ENCODE measurements around the gene TRIM51G. TPM values are rescaled to one million over a fixed set of nuclear protein-coding genes. Genes with fewer than 3 reads are reported as not detected.
"Not testable (repeated sequence)": the region's sequence is repeated elsewhere in the genome, so short reads cannot be mapped to it uniquely, and the experiment has no call there.

Gene TRIM51G, protein sequence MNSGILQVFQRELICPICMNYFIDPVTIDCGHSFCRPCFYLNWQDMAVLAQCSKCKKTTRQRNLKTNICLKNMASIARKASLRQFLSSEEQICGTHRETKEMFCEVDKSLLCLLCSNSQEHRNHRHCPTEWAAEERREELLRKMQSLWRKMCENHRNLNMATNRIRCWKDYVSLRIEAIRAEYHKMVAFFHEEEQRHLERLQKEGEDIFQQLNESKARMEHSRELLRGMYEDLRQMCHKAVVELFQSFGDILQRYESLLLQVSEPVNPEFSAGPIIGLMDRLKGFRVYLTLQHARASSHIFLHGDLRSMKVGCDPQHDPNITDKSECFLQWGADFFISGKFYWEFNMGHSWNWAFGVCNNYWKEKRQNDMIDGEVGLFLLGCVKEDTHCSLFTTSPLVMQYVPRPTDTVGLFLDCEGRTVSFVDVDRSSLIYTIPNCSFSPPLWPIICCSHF
- total RNA-seq, result not detected
- polyA plus RNA-seq, result not detected
- long read RNA-seq, donor 1, result 0 reads
- long read RNA-seq, donor 2, result 0 reads
- long read RNA-seq, donor 3, result 0 reads
- long read RNA-seq, donor 4, result 0 reads
- long read RNA-seq, donor 5, result 0 reads
- long read RNA-seq, donor 6, result 0 reads
- long read RNA-seq, donor 7, result 0 reads
- long read RNA-seq, donor 8, result 0 reads
- long read RNA-seq, donor 9, result 0 reads
- long read RNA-seq, donor 10, result 0 reads

- H3K4me1 ChIP-seq (replicated peaks in 1 of 2); intact Hi-C loops (cut with DNase I); H3K27ac ChIP-seq; H3K9me3 ChIP-seq (replicated peaks in 1 of 3); H3K36me3 ChIP-seq (replicated peaks in 1 of 2); H3K27me3 ChIP-seq; H3K4me3 ChIP-seq; DNase-seq: not testable (repeated sequence)
Measured at GRCh38 chr11:48983785-48984184, at the start of gene TRIM51G. Gene TRIM51G (minus strand): TSS chr11:48983885. CDS start chr11:48981695, 2,190 bp downstream.

- H3K9me3 ChIP-seq (replicated peaks in 1 of 3); H3K4me3 ChIP-seq; DNase-seq; H3K27ac ChIP-seq; intact Hi-C loops (cut with DNase I); H3K27me3 ChIP-seq; H3K36me3 ChIP-seq (replicated peaks in 1 of 2); H3K4me1 ChIP-seq (replicated peaks in 1 of 2): not testable (repeated sequence)
- 21 to 26% (median 24%) methylated on average over 1 to 2 of the region's 2 CpGs for WGBS, 4 donors
Measured at GRCh38 chr11:49028523-49028922, 44.8 kb upstream of the TRIM51G start, which contains the start of gene TRIM49B. Gene TRIM49B (plus strand): TSS chr11:49028823. CDS start chr11:49031600, 2,777 bp downstream.

DNA sequence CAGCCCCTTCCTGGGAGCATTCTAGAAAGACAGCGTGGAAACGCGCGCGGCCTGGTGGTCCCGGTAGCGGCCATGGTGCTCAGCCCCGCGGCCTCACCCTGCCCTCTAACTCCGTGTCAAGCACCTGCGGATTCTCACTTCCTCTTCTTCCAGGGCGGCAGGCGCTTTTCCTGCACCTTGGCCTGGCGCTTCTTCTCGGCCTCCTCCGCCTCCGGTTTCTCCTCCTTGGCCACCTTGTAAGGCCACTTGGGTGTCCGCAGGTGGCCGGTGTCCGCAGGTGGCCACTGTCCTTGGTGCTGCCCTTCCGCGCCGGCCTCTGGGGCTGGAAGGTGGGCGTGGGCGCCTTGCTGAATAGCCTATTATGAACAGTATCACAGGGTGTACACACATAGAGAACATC, 15.1 kb downstream of the TRIM51G start:
- H3K4me1 ChIP-seq (replicated peaks in 1 of 2); DNase-seq; H3K9me3 ChIP-seq (replicated peaks in 1 of 3); intact Hi-C loops (cut with DNase I); H3K4me3 ChIP-seq; H3K36me3 ChIP-seq (replicated peaks in 1 of 2); H3K27me3 ChIP-seq; H3K27ac ChIP-seq: not testable (repeated sequence)
- WGBS, 4 donors, result 92 to 96% (median 94%) methylated on average over 12 to 25 of the region's 25 CpGs

DNA sequence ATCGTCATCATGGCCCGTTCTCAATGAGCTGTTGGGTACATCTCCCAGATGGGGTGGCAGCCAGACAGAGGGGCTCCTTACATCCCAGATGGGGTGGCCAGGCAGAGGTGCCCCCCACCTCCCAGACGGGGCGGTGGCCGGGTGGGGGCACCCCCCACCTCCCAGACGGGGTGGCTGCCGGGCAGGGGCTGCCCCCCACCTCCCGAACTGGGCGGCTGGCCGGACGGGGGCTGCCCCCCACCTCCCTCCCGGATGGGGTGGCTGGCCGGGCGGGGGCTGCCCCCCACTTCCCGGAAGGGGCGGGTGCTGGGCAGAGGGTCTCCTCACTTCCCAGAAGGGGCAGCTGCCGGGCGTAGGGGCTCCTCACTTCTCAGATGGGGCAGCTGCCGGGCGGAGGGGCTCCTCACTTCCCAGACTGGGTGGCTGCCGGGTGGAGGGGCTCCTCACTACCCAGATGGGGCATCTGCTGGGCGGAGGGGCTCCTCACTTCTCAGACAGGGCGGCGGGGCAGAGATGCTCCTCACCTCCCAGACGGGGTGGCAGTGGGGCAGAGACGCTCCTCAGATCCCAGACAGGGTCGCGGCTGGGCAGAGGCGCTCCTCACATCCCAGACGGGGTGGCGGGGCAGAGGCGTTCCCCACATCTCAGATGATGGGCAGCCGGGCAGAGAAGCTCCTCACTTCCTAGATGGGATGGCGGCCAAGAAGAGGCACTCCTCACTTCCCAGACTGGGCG, 28.2 kb downstream of the TRIM51G start:
- H3K9me3 ChIP-seq (replicated peaks in 1 of 3); H3K36me3 ChIP-seq (replicated peaks in 1 of 2); DNase-seq; intact Hi-C loops (cut with DNase I); H3K27ac ChIP-seq; H3K27me3 ChIP-seq; H3K4me3 ChIP-seq; H3K4me1 ChIP-seq (replicated peaks in 1 of 2): not testable (repeated sequence)
- WGBS, 4 donors, result 86 to 100% (median 90%) methylated on average over 7 to 35 of the region's 35 CpGs

DNA sequence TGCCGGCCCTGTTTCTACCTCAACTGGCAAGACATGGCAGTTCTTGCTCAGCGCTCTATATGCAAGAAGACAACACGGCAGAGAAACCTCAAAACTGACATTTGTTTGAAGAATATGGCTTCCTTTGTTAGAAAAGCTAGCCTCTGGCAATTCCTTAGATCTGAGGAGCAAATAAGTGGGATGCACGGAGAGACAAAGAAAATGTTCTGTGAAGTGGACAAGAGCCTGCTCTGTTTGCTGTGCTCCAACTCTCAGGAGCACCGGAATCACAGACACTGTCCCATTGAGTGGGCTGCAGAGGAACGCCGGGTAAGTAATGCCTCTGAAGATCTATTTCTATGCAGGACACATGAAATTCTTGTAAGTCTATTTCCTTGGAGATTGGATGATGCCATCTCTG, 37.9 kb downstream of the TRIM51G start:
- H3K4me3 ChIP-seq; H3K9me3 ChIP-seq (replicated peaks in 1 of 3); H3K27ac ChIP-seq; H3K36me3 ChIP-seq (replicated peaks in 1 of 2); H3K27me3 ChIP-seq; DNase-seq; H3K4me1 ChIP-seq (replicated peaks in 1 of 2); intact Hi-C loops (cut with DNase I): not testable (repeated sequence)
- 71 to 76% (median 75%) methylated on average over 7 of the region's 7 CpGs for WGBS, 4 donors

Other genes with a start within 250 kb of the TRIM51G start
- gene TRIM49B, start 44.9 kb upstream of the TRIM51G start, total RNA-seq, result not detected
- not detected for gene TRIM49B, start 44.9 kb upstream of the TRIM51G start, polyA plus RNA-seq
- not detected for gene TRIM64C, start 75.2 kb upstream of the TRIM51G start, total RNA-seq
- gene TRIM64C, start 75.2 kb upstream of the TRIM51G start, polyA plus RNA-seq, result not detected
- 1 to 10 TPM in 3 of 9 donors, under 1 TPM in 5, not detected in 1; 0.28 to 3.9 (median 0.74) TPM for gene FOLH1, start 224.7 kb upstream of the TRIM51G start, total RNA-seq
- 1 to 10 TPM in 1 of 3 donors, under 1 TPM in 2; 0.48 to 1.0 (median 0.64) TPM for gene FOLH1, start 224.7 kb upstream of the TRIM51G start, polyA plus RNA-seq

Data from adrenal gland (tissue), 19 donors.